Stimulated activated CD4-positive, alpha-beta T cell treated with anti-CD3 and anti-CD28 coated beads, Interleukin-15, amount 100 ng/mL, for 48 hours (primary cell): ENCODE results near the gene PXMP4.
"Not testable (repeated sequence)": the region's sequence is repeated elsewhere in the genome, so short reads cannot be mapped to it uniquely, and the experiment has no call there.

Experiments used
- DNase-seq, 2 donors: peaks; one replicate each; pipeline ENCODE4 v3.0.0-alpha.2; 2020; ENCODE audit warnings: low read depth in 2 of 2

The PXMP4 gene

DNA sequence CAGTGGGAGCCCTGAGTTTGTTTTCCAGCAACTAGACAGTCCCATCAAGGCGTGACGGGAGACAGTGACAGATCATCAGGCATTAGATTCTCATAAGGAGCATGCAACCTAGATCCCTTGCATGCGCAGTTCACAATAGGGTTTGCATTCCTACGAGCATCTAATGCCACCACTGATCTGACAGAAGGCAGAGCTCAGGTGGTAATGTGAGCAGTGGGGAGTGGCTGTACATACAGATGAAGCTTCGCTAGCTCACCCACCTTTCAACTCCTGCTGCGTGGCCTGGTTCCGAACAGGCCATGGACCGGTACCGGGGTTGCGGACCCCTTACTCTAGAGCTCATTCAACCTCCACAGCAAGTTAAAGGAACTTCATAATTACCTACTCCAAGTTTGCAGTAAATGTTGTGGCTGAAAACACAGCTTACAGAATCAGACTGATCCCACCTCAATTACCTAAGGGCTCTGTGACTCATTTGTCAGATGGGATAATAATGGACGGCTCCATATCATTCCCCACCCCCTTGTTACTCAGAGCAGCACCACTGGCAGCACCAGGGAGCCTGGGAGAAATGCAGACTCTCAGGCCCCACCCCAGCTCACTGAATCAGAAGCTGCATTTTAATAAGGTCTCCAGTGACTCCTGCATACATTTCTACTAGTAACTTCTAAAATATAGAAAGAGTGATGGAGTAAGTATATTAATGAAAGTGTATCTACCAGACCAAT lies 15.7 kb downstream of the PXMP4 start:
- no peak for DNase-seq

- no peak for DNase-seq
Measured at GRCh38 chr20:33703498-33704137, 16.5 kb downstream of the PXMP4 start.

DNA sequence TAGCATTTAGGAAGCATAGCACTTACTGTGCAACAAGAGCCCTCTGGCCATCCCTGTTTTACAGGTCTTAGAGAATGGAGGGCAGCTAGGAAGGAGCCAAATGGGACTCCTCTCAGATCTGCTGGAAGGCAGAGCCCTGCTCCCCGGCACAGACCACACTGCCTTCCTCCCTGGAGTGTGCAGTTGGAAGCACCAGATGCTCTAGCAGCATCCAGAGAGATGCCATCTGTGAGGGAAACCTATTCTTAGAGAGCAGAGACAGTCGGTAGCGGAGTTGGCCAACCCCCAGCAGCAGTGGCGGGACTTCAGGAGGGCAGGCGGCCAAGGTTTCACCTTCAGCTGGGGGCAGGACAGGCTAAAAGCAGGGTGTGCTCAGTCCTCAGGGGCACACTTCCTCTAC lies 17.2 kb downstream of the PXMP4 start:
- DNase-seq, result no peak

DNA sequence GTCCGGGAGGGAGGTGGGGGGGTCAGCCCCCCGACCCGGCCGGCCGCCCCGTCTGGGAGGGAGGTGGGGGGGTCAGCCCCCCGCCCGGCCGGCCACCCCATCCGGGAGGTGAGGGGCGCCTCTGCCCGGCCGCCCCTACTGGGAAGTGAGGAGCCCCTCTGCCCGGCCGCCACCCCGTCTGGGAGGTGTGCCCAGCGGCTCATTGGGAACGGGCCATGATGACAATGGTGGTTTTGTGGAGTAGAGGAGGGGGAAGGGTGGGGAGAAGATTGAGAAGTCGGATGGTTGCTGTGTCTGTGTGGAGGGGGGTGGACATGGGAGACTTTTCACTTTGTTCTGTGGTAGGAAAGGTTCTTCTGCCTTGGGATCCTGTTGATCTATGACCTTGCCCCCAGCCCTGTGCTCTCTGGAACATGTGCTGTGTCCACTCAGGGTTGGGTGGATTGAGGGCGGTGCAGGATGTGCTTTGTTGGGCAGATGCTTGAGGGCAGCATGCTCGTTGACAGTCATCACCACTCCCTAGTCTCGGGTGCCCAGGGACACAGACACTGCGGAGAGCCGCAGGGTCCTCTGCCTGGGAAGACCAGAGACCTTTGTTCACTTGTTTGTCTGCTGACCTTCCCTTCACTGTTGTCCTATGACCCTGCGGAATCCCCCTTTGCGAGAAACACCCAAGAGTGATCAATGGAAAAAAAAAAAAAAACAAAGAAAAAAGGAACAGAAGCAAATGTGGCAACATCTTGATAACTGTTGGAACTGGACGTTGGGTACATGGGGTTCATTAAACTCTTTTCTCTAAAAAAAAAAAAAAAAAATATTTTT lies 18.3 kb downstream of the PXMP4 start:
- DNase-seq, result no peak

DNA sequence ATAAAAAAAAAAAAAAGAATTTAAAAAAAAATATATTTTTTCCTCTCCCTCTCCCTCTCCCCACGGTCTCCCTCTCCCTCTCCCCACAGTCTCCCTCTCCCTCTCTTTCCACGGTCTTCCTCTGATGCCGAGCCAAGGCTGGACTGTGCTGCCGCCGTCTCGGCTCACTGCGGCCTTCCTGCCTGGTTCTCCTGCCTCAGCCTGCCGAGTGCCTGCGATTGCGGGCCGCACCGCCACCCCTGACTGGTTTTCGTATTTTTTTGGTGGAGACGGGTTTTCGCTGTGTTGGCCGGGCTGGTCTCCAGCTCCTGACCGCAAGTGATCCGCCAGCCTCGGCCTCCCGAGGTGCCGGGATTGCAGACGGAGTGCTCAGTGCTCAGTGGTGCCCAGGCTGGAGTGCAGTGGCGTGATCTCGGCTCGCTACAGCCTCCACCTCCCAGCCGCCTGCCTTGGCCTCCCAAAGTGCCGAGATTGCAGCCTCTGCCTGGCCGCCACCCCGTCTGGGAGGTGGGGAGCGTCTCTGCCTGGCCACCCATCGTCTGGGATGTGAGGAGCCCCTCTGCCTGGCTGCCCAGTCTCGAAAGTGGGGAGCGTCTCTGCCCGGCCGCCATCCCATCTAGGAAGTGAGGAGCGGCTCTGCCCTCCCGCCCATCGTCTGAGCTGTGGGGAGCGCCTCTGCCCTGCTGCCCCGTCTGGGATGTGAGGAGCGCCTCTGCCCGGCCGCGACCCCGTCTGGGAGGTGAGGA lies 19.2 kb downstream of the PXMP4 start:
- not testable (repeated sequence) for DNase-seq

DNA sequence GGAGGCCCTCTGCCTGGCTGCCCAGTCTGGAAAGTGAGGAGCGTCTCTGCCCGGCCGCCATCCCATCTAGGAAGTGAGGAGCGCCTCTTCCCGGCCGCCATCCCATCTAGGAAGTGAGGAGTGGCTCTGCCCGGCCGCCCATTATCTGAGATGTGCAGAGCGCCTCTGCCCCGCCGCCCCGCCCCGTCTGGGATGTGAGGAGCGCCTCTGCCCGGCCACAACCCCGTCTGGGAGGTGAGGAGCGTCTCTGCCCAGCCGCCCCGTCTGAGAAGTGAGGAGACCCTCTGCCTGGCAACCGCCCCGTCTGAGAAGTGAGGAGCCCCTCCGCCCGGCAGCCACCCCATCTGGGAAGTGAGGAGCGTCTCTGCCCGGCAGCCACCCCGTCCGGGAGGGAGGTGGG lies 21.1 kb downstream of the PXMP4 start:
- DNase-seq, result not testable (repeated sequence)

GRCh38 chr20:33697129-33697528 lies 23.0 kb downstream of the PXMP4 start:
- DNase-seq, result no peak

DNA sequence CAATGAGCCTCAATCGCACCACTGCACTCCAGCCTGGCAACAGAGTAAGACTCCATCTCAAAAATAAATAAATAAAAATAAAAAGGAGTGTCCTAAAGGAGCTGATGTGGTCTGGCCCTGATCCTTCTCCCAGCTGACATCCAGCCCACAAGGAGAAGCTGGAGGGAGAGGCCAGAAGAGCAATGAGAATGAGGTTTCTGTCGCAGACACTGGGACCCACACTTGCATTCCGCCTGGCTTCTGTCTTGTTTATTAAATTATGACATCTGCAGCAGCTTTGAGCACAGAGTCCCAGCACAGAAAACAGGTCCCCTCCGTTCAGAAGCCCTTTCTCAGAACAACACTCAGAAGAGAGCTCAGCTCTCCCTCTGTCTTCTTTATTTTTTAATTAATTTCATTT lies 23.7 kb downstream of the PXMP4 start:
- no peak for DNase-seq

DNA sequence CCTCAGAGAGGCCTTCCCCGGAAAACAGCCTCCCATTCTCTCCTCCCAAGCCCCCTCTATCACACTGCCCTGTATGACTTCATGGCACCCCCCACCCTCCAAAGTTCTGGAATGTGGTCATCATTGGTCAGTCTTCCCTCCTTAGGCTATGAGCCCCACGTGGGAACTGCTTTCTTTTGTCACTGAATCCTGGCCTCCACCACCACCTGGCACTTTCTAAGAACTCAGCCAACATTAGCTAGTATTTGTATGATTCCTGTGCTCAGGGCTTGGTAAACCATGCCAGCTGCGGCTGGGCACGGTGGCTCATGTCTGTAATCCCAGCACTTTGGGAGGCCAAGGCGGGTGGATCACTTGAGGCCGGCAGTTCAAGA lies 25.5 kb downstream of the PXMP4 start:
- no peak for DNase-seq

GRCh38 chr20:33693741-33694638 lies 26.1 kb downstream of the PXMP4 start:
- no peak for DNase-seq

DNA sequence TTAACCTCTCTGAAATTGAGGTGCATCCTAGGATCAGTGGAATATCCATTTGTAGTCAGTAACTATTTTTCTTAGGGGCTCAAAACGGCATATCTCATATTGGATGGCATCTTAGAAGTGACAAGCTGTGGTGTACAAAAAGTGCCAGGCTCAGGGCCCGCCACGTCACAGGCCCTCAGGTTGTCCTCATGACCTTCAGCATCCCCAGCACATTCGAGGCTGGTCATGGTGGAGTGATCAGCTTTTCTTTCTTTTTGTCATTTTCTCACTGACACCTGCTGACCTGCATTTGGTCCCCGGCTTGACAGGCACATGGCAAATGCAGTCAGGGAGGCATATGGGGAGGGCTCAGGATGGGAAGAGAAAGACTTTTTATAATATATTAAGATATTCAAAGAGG lies 26.8 kb downstream of the PXMP4 start:
- no peak for DNase-seq

DNA sequence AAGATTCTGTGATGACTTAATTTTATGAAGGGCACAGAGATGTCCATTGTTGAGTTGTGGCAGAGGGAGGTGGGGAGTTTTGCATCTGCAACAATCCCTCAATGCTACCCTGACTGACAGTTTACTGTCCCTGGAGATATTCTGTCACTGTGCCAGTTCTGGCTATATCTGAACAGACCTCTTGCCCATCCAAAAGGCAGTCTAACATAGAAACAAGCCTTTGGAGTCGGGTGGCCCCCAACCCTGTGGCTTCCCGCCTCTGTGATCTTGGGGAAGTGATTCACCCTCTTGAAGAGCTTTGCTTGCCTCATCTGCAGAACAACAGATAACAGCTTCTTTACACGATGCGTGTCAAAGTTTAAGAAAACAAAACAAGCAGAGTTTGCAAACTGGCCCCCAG lies 30.1 kb downstream of the PXMP4 start:
- peak in 1 of 2 donors; percentile 42 for DNase-seq

DNA sequence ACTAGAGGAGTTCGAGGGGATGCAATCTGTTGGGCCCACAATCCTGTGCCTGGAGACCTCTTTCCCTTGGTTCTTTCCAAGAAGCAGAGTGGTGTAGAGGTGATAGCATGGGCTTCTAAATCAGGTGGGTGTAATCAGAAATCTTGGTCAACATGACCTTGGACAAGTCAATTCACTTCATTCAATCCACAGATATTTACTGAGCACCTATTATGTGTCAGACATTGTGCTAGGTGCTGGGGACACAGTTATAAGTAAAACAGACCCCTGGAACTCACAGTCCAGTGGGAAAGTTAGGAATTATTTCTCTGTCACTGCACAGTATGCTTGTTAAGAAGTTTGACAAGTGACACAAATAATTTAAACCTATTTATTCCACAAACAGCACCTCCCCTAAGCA lies 30.6 kb downstream of the PXMP4 start:
- DNase-seq, result no peak

DNA sequence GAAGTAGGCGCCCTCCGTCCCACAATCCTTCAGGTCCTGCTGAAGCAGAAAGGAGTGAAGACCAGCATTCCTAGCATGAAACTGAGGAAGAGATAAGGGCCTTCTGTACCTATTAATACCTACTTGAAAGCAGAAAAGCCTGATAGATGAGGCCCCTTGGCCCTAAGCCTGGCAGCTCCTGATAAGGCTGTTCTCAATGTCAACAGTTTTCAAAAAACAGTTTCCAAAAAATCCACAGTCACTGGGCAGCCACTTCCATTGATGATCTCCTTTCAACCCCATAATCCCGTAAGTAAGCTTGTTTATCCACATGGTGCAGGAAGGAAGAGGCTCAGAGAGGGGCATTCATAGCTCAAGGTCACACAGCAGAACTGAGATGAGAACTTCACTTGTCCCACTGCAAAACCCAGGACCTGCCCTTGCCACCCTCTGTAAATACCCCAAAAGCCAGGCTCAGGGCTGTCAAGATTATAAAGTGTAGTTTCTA lies 31.1 kb downstream of the PXMP4 start:
- DNase-seq, result no peak

- no peak for DNase-seq
Measured at GRCh38 chr20:33687993-33688937, 31.8 kb downstream of the PXMP4 start.

GRCh38 chr20:33687370-33687915 lies 32.7 kb downstream of the PXMP4 start:
- no peak for DNase-seq

GRCh38 chr20:33686984-33687366 lies 33.1 kb downstream of the PXMP4 start:
- no peak for DNase-seq

DNA sequence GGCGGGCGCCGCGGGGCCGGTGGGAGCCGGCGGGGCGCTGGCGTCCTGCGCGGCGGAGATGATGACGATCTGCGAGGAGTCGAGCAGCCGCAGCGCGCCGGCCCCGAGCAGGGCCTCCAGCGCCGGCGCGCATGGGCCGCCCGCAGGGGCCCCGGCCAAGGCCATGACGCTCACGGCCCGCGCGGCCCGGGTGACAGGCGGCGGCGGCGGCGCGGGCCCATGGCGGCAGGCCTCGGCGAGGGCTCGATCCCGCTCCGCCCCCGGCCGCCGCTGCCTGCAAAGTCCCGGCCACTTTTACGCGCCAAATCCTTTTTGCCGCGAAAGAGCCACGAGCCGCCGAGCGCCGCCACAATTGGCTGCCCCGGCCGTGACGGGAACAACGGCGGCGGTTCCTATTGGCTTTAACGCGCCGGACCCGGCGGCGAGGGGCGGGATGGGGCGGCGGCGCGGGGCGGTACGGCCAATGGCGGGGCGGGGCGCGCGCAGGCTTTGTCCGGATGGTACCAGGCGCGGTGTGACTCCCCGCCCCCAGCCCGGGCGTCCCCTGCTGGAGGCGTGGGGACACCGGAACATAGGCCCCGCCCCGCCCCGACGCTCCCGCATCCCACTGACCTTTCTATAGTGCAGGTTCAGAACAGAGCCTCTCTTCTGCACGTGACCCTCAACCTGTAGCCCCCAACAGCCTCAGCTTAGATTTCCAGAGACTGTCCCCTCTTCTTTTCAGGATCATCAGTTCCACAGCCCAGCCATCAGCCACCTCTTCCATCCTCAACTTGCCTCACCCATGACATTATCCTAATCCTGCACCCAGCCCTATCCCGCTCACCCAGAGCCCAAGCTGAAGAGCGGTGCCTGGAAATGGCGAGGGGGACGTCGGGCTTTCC lies 33.8 kb downstream of the PXMP4 start, which contains the start of gene E2F1:
Gene E2F1 (minus strand): TSS at position 286 of the 884 bp plus-strand sequence. CDS start 121 bp downstream, at position 165.
- peak; percentile 91 to 98 for DNase-seq
